Stomach (tissue), 4 donors: ENCODE data around the gene DAPK2.

Source experiments
- EP300 ChIP-seq: sonication (generic); formaldehyde crosslinking; IDR thresholded peaks from one replicate; pipeline ENCODE4 v1.6.1; 2017; ENCODE audit warnings: antibody characterized with exemption
- POLR2A ChIP-seq, 4 donors: fragments of 450-650 bp; IDR thresholded peaks; one replicate each; pipeline ENCODE4 v1.6.1; 2016; ENCODE audit warnings: antibody characterized with exemption in 4 of 4, control low read depth in 2 of 4, mild to moderate bottlenecking in 1 of 4, moderate library complexity in 1 of 4
- POLR2AphosphoS5 ChIP-seq, 3 donors: sonication (generic); formaldehyde crosslinking; IDR thresholded peaks; one replicate each; pipeline ENCODE4 v1.6.1; 2016; ENCODE audit warnings: antibody characterized with exemption in 3 of 3
- TF ChIP-seq, protein P1 (sequence below), 7 experiments: fragments of 450-650 bp in 4 of 7; fragments of 200-600 bp in 3 of 7; sonication (generic) in 3 of 7; IDR thresholded peaks; one replicate each; pipeline ENCODE4 v1.5.1; 2016 to 2019; ENCODE audit warnings: antibody characterized with exemption in 7 of 7, control low read depth in 2 of 7, mild to moderate bottlenecking in 1 of 7

DNA sequence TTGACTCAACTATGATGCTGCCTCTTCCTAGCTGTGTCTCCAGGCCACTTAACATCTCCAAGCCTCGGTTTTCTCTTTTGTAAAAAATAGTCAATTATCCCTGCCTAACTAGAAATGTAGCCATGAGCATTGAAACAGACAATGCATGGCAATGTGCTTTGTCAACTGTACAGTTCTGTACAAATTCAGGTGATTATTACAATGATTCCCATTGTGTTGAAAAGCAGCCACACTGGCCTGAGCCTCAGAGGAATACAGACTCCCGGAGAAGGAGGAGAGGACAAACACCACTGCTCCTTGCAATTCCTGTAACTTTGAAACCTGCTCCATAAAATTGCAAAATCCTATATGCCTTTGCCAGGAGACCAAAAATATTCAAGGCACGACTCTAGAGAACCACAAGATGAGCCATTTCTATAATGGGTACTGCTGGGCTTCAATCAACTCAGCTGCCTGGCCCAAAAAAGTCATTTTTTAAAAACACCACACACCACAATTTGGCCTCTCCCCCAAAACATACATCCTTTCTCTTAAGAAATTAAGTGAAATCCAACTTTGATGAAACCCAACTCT lies 28.6 kb downstream of the DAPK2 start:
- TF ChIP-seq POLR2A (IDR thresholded peaks at IDR 0.05) (no peak), POLR2AphosphoS5 (IDR thresholded peaks at IDR 0.05) (no peak), EP300 (no peak)
- TF ChIP-seq, protein P1, sequence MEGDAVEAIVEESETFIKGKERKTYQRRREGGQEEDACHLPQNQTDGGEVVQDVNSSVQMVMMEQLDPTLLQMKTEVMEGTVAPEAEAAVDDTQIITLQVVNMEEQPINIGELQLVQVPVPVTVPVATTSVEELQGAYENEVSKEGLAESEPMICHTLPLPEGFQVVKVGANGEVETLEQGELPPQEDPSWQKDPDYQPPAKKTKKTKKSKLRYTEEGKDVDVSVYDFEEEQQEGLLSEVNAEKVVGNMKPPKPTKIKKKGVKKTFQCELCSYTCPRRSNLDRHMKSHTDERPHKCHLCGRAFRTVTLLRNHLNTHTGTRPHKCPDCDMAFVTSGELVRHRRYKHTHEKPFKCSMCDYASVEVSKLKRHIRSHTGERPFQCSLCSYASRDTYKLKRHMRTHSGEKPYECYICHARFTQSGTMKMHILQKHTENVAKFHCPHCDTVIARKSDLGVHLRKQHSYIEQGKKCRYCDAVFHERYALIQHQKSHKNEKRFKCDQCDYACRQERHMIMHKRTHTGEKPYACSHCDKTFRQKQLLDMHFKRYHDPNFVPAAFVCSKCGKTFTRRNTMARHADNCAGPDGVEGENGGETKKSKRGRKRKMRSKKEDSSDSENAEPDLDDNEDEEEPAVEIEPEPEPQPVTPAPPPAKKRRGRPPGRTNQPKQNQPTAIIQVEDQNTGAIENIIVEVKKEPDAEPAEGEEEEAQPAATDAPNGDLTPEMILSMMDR (IDR thresholded peaks at IDR 0.05): no peak
